Lower leg skin (tissue), 4 donors: ENCODE results near the gene HLA-E. TPM values are rescaled to one million over a fixed set of nuclear protein-coding genes. Genes with fewer than 3 reads are reported as not detected.
A peak's percentile ranks its signal among the peaks of the same experiment; 100 is the strongest.
"Not testable (repeated sequence)": the region's sequence is repeated elsewhere in the genome, so short reads cannot be mapped to it uniquely, and the experiment has no call there.

Experiments
- DNase-seq, 2 donors: peaks; one replicate each; pipeline ENCODE4 v3.0.0-alpha.2; 2019; ENCODE audit warnings: low spot score in 2 of 2
- H3K4me3 ChIP-seq: fragments of 200-600 bp; sonication (generic); 2 replicates; pipeline ENCODE4 v1.5.1; 2017; ENCODE audit warnings: mild to moderate bottlenecking, low read depth; ENCODE audit not compliant: poor library complexity, severe bottlenecking
- CTCF ChIP-seq, 3 donors: fragments of 450-650 bp; IDR thresholded peaks; one replicate each; pipeline ENCODE4 v1.5.1; 2016; ENCODE audit warnings: antibody characterized with exemption in 3 of 3, mild to moderate bottlenecking in 3 of 3, moderate library complexity in 2 of 3
- POLR2A ChIP-seq, 2 donors: fragments of 450-650 bp; IDR thresholded peaks; one replicate each; pipeline ENCODE4 v1.6.1; 2016 to 2017; ENCODE audit warnings: antibody characterized with exemption in 2 of 2, mild to moderate bottlenecking in 1 of 2, moderate library complexity in 1 of 2
- whole genome bisulfite sequencing, 2 donors: methylation state at CpG; one replicate each; pipeline ENCODE4 v1.1.5; 2018; 5-methylcytosine and 5-hydroxymethylcytosine counted together
- intact Hi-C: fragments of 100-400 bp; cut with DNase I; formaldehyde crosslinking; loops from one replicate; pipeline ENCODE4 v1.15.0; 2023; ENCODE audit warnings: low total_unique reads
- total RNA-seq, 4 donors: library from RNA; depleted of rRNA; stranded (reverse); fragments of >200 nt; gene quantifications; one replicate each; pipeline ENCODE4 v1.1.0, GENCODE V29; 2016

HLA-E gene
- total RNA-seq, 4 donors from 2014 or later, result 685 to 929 (median 835) TPM

DNA sequence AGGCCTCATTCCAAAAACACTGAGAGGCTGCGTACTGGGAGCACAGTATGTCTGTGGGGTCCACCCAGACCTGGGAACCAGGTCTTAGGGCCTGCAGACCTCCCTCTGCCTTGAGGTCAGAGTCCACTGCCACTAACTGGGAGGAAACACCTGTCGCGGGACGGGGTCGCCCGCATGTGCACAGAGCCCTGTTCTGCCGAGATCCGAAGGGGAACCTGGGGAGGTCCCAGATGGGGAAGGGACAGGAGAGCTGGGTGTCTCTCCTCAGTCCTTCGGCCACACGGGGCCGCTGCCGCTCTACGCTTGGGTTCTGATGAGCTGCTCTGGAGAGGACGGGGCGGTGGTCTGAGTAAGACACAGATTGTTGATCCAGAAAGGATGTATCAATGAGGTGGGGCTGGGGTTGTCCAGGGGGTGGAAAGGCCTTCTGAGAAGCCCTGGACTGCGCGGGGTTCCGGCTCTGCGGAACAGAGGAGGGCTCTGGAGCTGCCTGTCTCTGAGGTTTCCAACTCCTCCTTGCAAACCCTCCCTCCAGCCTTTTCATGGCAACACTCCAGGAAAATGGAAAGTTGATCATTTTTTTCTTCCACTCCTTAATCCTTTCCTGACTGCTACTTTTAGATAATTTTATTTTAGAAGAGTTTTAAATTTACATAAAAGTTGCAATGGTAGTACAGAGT is 7.2 kb upstream of the HLA-E start:
- TF ChIP-seq CTCF (IDR thresholded peaks at IDR 0.05), result peak in 1 of 3 donors; percentile 51
- intact Hi-C loops, result loop anchor here (5.0 to 10.0 kb wide), 2 partner anchors 60 to 123 kb away; no protein-coding TSS in a partner anchor
- H3K4me3 ChIP-seq, result not testable (repeated sequence)
- peak; percentile 71 to 95 for DNase-seq
- WGBS, 2 donors, result 0 to 2% methylated on average over 19 of the region's 19 CpGs

DNA sequence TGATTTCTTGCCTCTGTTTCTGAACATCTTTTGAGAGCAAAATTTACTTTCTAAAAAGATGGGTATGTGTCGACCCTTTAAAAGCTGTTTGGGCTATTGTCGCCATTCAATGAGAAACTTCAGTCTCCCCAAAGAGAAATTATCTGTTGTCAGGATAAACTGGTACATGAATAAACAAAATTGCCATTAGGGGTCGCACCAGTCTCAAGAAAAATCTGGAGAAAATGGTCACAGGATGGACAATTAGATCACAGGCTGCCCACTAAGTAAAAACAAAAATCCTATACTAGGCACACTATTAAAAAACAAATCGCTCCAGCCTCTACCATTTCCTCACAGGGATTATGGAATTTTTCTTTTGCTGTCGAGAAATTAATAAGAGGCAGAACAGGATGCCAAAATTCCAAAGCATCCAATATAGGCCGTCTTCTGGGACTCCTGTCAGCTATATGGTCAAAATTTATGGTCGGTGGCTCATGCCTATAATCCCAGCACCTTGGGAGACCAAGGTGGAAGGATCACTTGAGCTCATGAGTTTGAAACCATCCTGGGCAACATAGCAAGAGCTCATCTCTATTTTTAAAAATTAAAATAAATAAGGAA is 5.5 kb upstream of the HLA-E start:
- intact Hi-C loops, result loop anchor here (5.0 to 10.0 kb wide), 2 partner anchors 59 to 121 kb away; no protein-coding TSS in a partner anchor
- 22 to 23% methylated on average over 7 of the region's 7 CpGs for WGBS, 2 donors
- TF ChIP-seq CTCF (IDR thresholded peaks at IDR 0.05) (no peak), POLR2A (IDR thresholded peaks at IDR 0.05) (no peak)
- DNase-seq, result no peak
- H3K4me3 ChIP-seq, result no peak overlapping the region

DNA sequence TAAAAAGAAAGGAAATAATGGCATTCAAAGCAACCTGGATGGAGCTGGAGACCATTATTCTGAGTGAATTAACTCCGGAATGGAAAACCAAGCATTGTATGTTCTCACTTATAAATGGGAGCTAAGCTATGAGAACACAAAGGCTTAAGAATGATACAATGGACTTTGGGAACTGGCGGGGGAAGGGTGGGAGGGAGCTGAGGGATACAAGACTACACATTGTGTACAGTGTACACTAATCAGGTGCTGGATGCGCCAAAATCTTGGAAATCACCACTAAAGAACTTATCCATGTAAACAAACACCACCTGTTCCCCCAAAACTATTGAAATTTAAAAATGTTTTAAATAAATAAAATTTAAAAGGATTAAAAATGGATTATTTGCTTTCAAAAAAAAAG is 4.1 kb upstream of the HLA-E start:
- no peak for DNase-seq
- intact Hi-C loops, result loop anchor here (10.0 kb wide), 1 partner anchor 120 kb away; no protein-coding TSS in a partner anchor
- TF ChIP-seq POLR2A (IDR thresholded peaks at IDR 0.05) (no peak), CTCF (IDR thresholded peaks at IDR 0.05) (no peak)
- 87 to 94% methylated on average over 3 of the region's 3 CpGs for WGBS, 2 donors
- no peak overlapping the region for H3K4me3 ChIP-seq

GRCh38 chr6:30487926-30488325 is 1.4 kb upstream of the HLA-E start:
- peak in 1 of 2 donors; percentile 64 for DNase-seq
- H3K4me3 ChIP-seq, result no peak overlapping the region
- WGBS, 2 donors, result 55 to 61% methylated on average over 9 of the region's 9 CpGs
- TF ChIP-seq POLR2A (IDR thresholded peaks at IDR 0.05) (no peak), CTCF (IDR thresholded peaks at IDR 0.05) (no peak)
- intact Hi-C loops, result loop anchor here (10.0 kb wide), 1 partner anchor 117 kb away; no protein-coding TSS in a partner anchor

DNA sequence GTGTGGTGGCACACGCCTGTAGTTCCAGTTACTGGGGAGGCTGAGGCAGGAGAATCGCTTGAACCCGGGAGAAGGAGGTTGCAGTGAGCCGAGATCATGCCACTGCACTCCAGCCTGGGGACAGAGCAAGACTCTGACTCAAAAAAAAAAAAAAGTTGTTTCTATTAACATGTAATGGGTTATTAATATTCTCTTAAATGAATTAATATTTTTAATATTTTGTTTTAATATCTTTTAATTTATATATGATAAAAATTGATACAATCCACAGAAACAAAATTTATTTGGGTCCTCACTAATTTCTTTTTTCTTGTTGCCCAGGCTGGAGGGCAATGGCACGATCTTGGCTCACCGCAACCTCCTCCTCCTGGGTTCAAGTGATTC is 620 bp upstream of the HLA-E start:
- WGBS, 2 donors, result 85 to 96% methylated on average over 6 of the region's 6 CpGs
- not testable (repeated sequence) for DNase-seq, H3K4me3 ChIP-seq
- intact Hi-C loops, result loop anchor here (10.0 kb wide), 1 partner anchor 116 kb away; no protein-coding TSS in a partner anchor

DNA sequence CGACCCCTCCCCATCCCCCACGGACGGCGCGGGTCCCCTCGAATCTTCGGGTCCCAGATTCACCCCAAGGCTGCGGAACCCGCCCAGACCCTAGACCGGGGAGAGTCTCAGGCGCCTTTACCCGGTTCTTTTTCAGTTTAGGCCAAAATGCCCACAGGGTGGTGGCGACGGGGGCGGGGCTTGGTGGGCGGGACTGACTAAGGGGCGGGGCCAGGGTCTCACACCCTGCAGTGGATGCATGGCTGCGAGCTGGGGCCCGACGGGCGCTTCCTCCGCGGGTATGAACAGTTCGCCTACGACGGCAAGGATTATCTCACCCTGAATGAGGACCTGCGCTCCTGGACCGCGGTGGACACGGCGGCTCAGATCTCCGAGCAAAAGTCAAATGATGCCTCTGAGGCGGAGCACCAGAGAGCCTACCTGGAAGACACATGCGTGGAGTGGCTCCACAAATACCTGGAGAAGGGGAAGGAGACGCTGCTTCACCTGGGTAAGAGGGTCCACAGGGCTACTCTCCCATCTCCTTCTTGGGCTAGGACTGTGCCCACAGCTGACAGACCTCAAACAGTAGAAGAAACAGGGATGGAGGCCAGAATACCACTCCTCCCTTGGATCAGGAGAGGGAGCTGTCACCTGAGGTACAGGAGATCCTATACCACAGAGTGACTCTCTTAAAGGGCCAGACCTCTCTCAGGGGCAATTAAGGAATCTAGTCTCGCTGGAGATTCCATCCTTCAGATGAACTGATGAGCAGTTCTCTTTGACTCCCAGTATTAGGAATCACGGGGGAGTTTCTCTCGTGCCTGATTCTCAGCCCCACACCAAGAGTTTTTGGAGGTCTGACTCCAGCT is 942 bp downstream of the HLA-E start:
- TF ChIP-seq POLR2A (IDR thresholded peaks at IDR 0.05) (no peak), CTCF (IDR thresholded peaks at IDR 0.05) (no peak)
- DNase-seq, result peak; percentile 68 to 95
- intact Hi-C loops, result no loop called here
- WGBS, 2 donors, result 12 to 20% methylated on average over 30 to 38 of the region's 38 CpGs
- H3K4me3 ChIP-seq, result peak overlapping the region; percentile 99

DNA sequence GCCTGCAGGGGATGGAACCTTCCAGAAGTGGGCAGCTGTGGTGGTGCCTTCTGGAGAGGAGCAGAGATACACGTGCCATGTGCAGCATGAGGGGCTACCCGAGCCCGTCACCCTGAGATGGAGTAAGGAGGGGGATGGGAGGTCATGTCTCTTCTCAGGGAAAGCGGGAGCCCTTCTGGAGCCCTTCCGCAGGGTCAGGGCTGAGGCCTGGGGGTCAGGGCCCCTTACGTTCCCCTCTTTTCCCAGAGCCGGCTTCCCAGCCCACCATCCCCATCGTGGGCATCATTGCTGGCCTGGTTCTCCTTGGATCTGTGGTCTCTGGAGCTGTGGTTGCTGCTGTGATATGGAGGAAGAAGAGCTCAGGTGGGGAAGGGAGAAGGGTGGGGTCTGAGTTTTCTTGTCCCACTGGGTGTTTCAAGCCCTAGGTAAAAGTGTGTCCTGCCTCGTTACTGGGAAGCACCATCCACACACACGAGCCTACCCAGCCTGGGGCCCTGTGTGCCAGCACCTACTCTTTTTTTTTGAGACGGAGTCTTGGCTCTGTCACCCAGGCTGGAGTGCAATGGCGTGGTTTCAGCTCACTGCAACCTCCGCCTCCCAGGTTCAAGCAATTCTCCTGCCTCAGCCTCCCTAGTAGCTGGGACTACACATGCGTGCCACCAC is 2.1 kb downstream of the HLA-E start:
- peak in 1 of 2 donors; percentile 78 for DNase-seq
- H3K4me3 ChIP-seq, intact Hi-C loops: not testable (repeated sequence)
- WGBS, 2 donors, result 72% methylated on average over 14 of the region's 14 CpGs
